Erythroblast (primary cell): ENCODE data around the gene MAP4K5.
"Not testable (repeated sequence)": the region's sequence is repeated elsewhere in the genome, so short reads cannot be mapped to it uniquely, and the experiment has no call there.

ENCODE experiments used
- DNase-seq, 2 experiments: peaks; one replicate each; lab custom pipeline; 2025; lab: John Stamatoyannopoulos, UW
- GATA1 ChIP-seq: IDR thresholded peaks from 2 replicates; pipeline ENCODE4 v1.6.1; 2011; ENCODE audit warnings: low read depth, mild to moderate bottlenecking, control low read depth, low read length, moderate library complexity
- POLR2A ChIP-seq: IDR thresholded peaks from 2 replicates; pipeline ENCODE4 v1.6.1; 2011; ENCODE audit warnings: mild to moderate bottlenecking, low read length

Gene MAP4K5

DNA sequence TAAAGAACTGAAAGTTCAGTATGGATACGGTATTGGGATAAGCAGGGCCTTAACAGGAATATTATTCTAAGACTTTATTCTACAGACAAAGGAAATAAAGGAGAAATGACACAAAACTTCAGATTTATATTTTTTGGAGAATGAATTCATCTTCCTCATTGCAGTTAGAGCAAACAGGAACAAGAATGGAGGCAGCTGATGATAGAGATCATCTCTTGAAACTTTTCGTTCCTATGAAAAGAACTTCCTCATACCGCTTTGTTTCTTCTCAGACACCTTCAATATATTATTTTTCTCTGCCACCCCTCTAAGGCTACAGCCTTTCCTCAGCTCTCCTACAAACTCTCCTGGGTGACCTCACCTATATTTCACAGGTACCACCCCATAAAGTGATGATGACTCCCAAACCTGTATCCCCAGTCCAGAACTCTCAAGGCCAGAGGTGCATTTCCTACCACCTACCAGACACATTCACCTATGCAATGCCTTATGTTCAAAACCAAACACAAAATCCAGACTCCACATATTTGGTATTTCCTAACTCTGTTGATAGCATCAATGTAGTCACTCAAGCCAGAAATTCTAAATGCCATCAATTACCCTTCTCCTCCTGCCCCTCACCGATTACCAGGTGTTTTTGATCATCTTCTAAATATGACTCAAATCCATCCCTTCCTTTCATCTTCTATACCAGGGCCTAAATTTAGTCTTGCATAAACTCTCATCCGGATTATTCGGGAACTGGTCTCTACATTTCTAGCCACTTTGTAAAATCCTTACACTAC is 7.4 kb downstream of the MAP4K5 start:
- DNase-seq: no peak
- TF ChIP-seq GATA1 (no peak), POLR2A (no peak)

DNA sequence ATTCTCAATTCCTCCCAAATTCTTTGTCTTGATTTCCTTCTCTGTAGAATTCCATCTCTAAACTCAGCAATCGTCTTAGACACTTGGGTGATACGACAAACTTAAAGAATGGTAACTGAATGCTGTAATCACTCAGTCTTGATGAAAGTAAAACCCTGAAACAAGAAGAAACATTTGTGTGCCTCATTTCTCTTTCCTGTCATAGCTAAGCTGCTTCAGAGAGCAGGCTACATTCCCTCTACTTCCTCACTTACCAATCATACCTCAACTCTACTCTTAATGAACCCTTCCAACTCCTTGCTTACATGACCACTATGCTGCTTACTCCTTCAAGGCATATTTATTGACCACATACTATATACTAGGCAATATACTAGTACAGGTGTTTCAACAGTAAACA is 8.3 kb downstream of the MAP4K5 start:
- TF ChIP-seq POLR2A (no peak), GATA1 (no peak)
- DNase-seq: no peak

DNA sequence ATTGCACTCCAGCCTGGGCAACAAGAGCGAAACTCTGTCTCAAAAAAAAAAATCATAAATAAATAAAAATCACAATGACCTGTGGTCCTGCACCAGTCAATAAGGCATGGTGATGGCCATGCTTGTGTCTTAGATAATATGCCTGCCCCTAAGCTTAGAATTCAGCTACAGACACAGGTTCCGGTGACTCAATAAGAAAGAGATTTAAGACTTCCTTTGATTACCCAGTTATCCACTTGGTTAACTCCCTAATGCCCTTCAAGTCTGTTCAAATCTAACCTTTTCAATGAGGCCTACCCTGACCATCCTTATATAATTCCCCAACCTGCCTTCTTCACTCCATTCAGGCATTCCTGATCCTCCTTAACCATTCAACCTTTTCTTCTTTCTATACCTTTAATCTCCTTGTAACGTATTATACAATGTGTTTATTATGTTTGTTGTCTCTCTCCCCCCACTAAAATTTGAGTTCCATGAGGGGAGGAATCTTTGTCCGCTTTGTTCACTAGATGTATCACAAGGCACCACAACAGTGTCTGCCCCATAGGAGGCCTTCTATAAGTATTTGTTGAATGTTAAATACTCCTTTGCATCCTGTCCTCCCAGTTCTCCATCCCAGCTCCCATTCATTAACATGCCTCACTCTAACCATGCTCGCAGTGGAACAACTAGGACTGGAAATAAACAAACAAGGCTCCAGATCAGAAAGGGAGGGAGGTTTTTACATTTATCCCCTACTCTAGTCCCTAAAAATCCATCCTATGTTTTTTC is 8.9 kb downstream of the MAP4K5 start:
- no peak for TF ChIP-seq GATA1
- no peak for TF ChIP-seq POLR2A
- no peak for DNase-seq

DNA sequence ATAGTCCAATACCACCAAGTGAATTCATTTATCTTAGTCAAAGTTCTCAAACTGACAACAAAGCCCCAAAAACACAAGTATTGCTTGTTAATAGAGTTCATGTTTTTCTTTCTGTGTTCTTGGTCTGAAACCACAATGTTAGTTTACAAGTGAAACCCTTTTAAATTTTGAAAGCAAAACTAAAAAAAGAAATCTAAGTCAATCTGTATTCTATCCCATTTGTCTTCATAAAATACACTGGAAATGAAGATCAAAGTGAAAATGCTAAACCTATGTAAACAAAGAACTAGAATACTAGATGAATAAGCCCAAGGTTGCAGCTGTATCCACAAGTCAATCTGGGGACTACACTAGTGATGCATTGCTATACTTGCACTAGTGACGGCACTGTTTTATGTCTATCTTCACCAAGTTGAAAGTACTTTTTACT is 10.4 kb downstream of the MAP4K5 start:
- TF ChIP-seq POLR2A: no peak
- no peak for TF ChIP-seq GATA1
- DNase-seq: peak in 1 of 2 experiments; percentile 29

DNA sequence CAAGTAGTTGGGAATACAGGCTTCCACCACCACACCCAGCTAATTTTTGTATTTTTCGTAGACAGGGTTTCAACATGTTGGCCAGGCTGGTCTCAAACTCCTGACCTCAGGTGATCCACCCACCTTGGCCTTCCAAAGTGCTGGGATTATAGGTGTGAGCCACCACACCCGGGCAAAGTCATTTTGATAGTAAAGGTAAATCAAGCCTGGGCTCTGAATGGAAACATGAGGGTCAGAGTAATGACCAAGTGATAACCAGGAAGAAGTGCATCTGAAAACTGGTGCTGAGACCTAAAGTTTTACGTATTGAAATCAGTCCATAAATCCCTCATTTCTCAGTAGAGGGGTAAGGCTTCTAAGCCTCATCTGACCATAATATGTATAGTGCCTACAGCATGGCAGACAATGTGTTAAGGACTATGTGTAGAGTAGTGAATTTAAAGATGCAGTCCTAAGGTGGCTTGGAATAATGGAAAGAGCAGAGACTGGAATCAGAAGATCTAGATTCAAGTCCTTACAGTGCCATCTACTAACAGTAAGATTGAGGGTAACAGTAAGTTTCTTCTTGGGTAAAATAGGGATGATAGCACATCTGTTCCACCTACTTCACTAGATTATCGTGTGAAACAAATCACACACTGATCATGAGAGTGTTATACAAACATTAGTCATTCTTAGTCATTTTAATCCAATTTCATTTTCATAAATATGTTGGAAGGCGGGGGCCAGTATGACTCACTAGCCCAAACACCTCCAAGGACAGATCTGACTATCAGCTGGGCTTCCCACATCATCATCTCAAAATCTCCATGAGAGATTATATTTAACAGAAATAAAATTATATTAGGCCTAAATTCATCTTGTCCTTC is 11.2 kb downstream of the MAP4K5 start:
- TF ChIP-seq GATA1 (no peak), POLR2A (no peak)
- peak; percentile 6 to 49 for DNase-seq

DNA sequence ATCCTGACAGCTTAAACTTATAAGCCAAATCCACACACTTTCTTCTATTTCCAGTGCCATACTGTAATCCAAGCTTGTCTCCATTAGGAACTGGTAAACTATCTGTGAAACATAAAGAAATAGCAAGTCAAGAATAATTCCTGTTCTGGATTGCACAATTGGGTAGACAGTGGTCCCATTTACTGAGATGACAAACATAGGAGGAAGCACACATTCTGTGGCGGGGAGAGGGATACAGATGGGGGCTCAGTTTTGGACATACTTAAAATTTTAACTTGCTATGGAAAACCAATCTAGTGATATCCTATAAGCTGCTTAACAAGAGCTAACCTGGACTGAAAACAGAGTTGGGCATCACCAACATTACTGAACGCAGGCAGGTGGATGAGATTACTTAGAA is 16.3 kb downstream of the MAP4K5 start:
- no peak for TF ChIP-seq GATA1
- no peak for TF ChIP-seq POLR2A
- DNase-seq: no peak

DNA sequence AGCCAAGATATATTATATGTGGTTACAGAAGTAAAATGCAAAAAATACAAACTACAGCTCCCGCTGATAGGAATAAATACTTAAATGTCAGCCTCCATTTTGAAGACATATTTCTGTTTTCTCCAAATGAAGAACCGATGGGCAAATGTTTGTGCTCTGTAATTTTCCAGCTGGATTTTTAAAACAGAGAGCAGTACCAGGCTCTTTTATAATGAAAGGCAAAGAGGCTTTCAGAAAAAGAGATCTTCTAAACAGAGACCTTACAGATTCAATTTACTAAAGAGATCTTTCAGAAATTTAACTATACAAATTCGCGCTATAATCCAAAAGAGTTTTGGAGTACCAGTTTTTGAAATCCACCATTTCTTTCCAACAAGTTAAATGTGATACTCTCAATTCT is 19.9 kb downstream of the MAP4K5 start:
- TF ChIP-seq POLR2A (no peak), GATA1 (no peak)
- DNase-seq: no peak

DNA sequence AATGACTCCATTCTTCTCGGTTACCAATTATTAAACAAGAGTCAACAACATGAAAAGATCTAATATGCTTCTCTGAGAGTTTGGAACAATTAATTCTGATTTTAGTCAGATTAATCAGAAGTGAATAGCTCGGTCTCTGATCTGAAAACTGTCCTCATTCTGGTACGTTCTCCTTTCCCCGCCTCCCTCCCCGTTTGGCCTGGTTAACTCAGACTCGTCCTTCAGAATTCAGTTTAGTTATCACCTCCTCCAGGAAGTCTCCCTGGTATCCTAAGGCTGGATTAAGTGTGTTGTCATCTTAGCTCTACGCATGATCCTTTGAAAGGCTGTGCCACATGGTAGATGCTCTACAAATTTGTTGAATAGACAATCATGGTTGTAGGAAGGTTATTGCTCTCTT is 22.2 kb downstream of the MAP4K5 start:
- TF ChIP-seq GATA1 (no peak), POLR2A (no peak)
- DNase-seq: no peak

DNA sequence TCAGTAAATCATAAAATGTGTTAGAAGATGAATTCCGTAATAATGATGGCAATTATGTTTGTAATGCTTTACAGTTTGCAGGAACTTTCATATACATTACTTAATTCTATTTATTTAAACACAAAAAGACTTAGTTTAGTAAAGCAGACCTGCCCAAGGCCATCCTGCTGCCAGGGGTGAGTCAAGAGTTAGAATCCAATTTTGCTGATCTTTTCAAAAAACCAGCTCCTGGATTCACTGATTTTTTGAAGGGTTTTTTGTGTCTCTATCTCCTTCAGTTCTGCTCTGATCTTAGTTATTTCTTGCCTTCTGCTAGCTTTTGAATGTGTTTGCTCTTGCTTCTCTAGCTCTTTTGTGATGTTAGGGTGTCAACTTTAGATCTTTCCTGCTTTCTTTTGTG is 25.3 kb downstream of the MAP4K5 start:
- DNase-seq: not testable (repeated sequence)

DNA sequence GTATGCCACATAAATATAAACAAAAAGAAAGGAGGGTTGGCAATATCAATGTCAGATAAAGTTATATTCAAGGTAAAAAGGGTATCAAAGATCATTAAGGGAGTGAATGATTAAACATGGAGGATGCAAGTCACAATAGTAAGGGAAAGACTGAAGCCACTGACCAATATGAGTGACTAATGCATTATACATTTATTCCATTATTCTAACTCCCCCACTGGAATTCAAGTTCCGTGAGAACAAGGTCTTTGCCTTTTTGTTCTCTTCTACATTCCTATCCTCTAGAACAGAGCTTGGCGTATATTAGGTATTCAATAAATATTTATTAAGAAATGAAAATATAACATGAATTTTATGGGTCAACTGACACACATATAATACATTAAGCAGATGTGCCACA is 30.7 kb downstream of the MAP4K5 start:
- TF ChIP-seq POLR2A: no peak
- no peak for TF ChIP-seq GATA1
- no peak for DNase-seq

DNA sequence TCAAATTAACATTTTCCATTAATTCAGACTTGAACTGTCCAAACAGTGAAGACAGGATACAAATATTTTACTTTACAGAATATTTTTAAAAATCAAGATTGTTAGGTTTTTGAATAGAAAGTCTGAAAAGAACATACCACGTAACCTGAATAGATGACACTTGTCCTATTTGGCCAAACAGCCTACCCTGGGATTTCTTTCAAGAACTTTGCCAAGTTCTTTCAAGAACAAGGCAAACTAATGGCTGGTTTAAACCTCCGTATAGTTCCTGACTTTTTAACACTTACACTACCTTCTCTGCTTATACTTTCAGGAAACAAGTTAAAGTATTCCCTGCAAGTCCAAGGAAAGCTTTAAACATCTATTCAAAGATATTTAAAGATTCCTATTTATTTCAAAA is 35.0 kb downstream of the MAP4K5 start:
- no peak for DNase-seq
- TF ChIP-seq GATA1 (no peak), POLR2A (no peak)

DNA sequence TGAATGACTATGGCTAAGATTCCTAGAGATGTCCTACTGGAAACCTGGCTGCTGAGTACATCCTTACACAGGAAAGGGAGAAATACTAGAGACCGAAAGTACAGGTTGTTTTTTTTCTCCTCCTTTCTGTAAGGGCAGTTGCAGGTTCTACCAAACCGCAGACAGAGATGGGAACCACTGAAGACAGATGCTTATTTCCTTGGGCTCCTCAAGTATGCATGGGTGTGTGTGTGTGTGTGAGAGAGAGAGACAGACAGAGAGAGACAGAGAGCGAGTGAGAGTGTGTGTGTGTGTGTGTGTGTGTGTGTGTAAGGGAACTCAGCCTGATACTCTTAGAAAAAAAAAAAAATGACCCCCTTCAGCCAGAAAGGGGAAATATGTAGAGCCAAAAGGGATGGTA is 42.5 kb downstream of the MAP4K5 start:
- TF ChIP-seq GATA1 (no peak), POLR2A (no peak)
- DNase-seq: no peak

DNA sequence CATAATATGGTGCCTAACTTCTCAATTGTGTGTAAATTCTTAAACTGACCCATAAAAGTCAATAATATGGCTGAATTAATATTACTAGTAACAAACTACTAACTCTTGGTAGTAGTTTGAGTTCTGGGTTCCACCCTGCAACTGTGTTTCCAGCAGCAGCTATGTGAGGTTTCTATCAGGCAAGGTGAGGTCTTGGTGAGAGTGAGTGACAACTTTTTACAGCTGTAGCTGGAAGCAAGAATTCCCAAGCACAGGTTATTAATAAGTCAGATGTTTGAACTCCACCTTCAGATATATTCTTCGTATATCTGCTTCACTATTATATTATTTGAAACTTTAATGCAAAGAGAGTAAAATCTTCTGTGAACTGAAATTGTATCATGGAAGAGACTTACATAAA is 43.8 kb downstream of the MAP4K5 start:
- TF ChIP-seq GATA1 (no peak), POLR2A (no peak)

DNA sequence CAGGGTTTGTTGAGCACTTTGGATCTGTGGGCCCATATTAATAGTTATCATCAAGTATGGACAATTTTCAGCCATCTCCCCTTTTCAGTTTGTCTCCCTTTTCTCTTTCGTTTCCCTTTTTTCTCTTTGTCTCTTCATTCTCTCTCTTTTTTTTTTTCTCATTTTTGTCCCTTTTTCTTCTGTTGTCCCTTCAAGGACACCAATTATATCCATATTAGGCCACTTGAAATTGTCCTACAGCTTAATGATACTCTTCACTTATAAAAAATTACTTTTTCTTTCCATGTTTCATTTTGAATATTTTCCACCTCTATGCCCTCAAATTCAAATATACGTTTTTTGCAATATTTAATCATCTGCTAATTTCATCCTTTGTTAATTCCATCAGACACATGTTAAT is 53.3 kb downstream of the MAP4K5 start:
- DNase-seq: no peak
- TF ChIP-seq POLR2A: no peak
- TF ChIP-seq GATA1: no peak

More for the DNA sequence above, 43.8 kb downstream of the MAP4K5 start:
- DNase-seq: no peak
